GM21447 (cell line): ENCODE measurements around the gene IGSF8.

ENCODE experiments used
- ATAC-seq: cut with Tn5 transposase; IDR thresholded peaks from one replicate; pipeline ENCODE4 v1.9.1; 2021; ENCODE audit not compliant: unreplicated experiment

The IGSF8 gene

DNA sequence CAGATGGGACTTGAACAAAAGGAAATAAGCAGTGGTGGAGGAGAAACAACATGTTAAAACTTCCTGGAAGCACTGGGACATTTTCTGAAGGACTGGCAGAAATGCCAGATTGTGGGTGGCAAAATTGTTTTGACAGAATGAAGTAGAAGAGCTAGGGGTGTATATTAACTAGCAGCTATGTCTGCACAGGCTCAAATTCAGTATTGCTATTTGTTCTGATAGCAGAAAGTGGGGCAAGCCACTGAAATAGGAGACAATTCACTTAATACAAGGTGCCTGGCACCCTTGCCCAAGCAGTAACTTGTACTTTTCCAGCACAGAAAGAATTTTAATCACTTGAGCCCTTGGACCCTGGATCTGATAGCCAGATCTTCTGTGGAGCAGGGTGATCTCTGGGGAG, 54.9 kb downstream of the IGSF8 start:
- no peak for ATAC-seq
